Loucy (cell line): ENCODE measurements around the gene SENP7.
"Not testable (repeated sequence)": the region's sequence is repeated elsewhere in the genome, so short reads cannot be mapped to it uniquely, and the experiment has no call there.

Source experiments
- H2AFZ ChIP-seq: fragments of 200-600 bp; sonication (generic); 2 replicates; pipeline ENCODE4 v1.6.0; 2016; ENCODE audit warnings: antibody characterized with exemption, mild to moderate bottlenecking, low read length, moderate library complexity
- H3F3A ChIP-seq: fragments of 200-600 bp; 2 replicates; pipeline ENCODE4 v1.6.0; 2016; ENCODE audit warnings: antibody characterized with exemption, low read depth, mild to moderate bottlenecking
- H3K27me3 ChIP-seq: fragments of 200-600 bp; sonication (generic); 2 replicates; pipeline ENCODE4 v1.6.1; 2014; ENCODE audit warnings: low read length, mild to moderate bottlenecking; ENCODE audit not compliant: insufficient read depth, poor library complexity, severe bottlenecking
- H3K36me3 ChIP-seq: fragments of 200-600 bp; sonication (generic); 2 replicates; pipeline ENCODE4 v1.6.1; 2016; ENCODE audit warnings: low read length; ENCODE audit not compliant: insufficient read depth
- H3K4me1 ChIP-seq: fragments of 200-600 bp; sonication (generic); 2 replicates; pipeline ENCODE4 v1.5.1; 2014; ENCODE audit warnings: low read length, mild to moderate bottlenecking; ENCODE audit not compliant: insufficient read depth, poor library complexity, severe bottlenecking
- H3K4me2 ChIP-seq: fragments of 200-600 bp; sonication (generic); 2 replicates; pipeline ENCODE4 v1.6.0; 2014; ENCODE audit warnings: antibody characterized with exemption, low read length, low read depth, mild to moderate bottlenecking; ENCODE audit not compliant: poor library complexity, severe bottlenecking
- H3K4me3 ChIP-seq: fragments of 200-600 bp; sonication (generic); 2 replicates; pipeline ENCODE4 v1.5.1; 2014; ENCODE audit warnings: low read length, mild to moderate bottlenecking, mixed read lengths; ENCODE audit not compliant: poor library complexity, severe bottlenecking
- H3K79me2 ChIP-seq: fragments of 200-600 bp; sonication (generic); 2 replicates; pipeline ENCODE4 v1.6.1; 2014; ENCODE audit warnings: low read length; ENCODE audit not compliant: insufficient read depth
- H3K9ac ChIP-seq: fragments of 200-600 bp; sonication (generic); 2 replicates; pipeline ENCODE4 v1.6.0; 2014; ENCODE audit warnings: mild to moderate bottlenecking, low read depth, low read length, moderate library complexity; ENCODE audit not compliant: poor library complexity, severe bottlenecking
- H3K9me2 ChIP-seq: fragments of 200-600 bp; sonication (generic); replicated peaks from 2 replicates; pipeline ENCODE4 v1.6.1; 2016; ENCODE audit warnings: low read depth, low read length, mixed read lengths
- H3K9me3 ChIP-seq: fragments of 200-600 bp; sonication (generic); 2 replicates; pipeline ENCODE4 v1.6.1; 2014; ENCODE audit warnings: mild to moderate bottlenecking, antibody characterized with exemption, low read length, low read depth; ENCODE audit not compliant: insufficient read depth
- H4K20me1 ChIP-seq: fragments of 200-600 bp; sonication (generic); 2 replicates; pipeline ENCODE4 v1.6.0; 2014; ENCODE audit warnings: antibody characterized with exemption, low read length, mild to moderate bottlenecking; ENCODE audit not compliant: insufficient read depth, poor library complexity, severe bottlenecking
- EZH2phosphoT487 ChIP-seq: fragments of 200-600 bp; IDR thresholded peaks from 2 replicates; pipeline ENCODE4 v1.6.1; 2018; ENCODE audit warnings: antibody characterized with exemption, mild to moderate bottlenecking, moderate library complexity, borderline replicate concordance
- TF ChIP-seq, protein P1 (sequence below): fragments of 200-600 bp; sonication (generic); conservative IDR thresholded peaks from 2 replicates; pipeline ENCODE4 v1.5.1; 2014; ENCODE audit warnings: mild to moderate bottlenecking, antibody characterized with exemption, low read length

Gene SENP7

DNA sequence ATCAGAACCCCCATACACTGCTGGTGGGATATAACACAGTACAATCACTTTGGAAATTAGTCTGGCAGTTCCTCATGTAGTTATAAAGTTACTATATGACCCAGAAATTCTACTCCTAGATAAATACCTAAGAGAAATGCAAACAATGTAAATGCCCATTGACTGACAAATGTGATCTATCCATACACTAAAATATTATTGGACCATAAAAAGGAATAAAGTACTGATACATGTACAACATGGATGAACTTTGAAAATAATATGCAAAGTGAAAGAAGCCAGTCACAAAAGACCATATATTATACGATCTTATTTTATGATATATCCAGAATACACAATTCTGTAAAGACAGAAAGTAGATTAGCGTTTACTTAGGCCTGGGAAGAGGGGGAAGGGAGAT lies 200.5 kb downstream of the SENP7 start:
- Histone ChIP-seq H3K4me2 (no peak overlapping the region), H4K20me1 (no peaks in the 10 kb centered on the region), H2AFZ (no peak overlapping the region), H3K9me2 (no peaks in the 10 kb centered on the region), H3K9ac (no peak overlapping the region), H3K36me3 (no peaks in the 10 kb centered on the region), H3K4me1 (no peaks in the 10 kb centered on the region), H3F3A (no peaks in the 10 kb centered on the region), H3K4me3 (no peak overlapping the region), H3K79me2 (no peaks in the 10 kb centered on the region), H3K9me3 (peaks cover 11% of the 10 kb centered on the region; the same call in 1 of the 2 replicates), H3K27me3 (no peaks in the 10 kb centered on the region)
- no peak for TF ChIP-seq EZH2phosphoT487
- TF ChIP-seq, protein P1, sequence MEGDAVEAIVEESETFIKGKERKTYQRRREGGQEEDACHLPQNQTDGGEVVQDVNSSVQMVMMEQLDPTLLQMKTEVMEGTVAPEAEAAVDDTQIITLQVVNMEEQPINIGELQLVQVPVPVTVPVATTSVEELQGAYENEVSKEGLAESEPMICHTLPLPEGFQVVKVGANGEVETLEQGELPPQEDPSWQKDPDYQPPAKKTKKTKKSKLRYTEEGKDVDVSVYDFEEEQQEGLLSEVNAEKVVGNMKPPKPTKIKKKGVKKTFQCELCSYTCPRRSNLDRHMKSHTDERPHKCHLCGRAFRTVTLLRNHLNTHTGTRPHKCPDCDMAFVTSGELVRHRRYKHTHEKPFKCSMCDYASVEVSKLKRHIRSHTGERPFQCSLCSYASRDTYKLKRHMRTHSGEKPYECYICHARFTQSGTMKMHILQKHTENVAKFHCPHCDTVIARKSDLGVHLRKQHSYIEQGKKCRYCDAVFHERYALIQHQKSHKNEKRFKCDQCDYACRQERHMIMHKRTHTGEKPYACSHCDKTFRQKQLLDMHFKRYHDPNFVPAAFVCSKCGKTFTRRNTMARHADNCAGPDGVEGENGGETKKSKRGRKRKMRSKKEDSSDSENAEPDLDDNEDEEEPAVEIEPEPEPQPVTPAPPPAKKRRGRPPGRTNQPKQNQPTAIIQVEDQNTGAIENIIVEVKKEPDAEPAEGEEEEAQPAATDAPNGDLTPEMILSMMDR = no peak

DNA sequence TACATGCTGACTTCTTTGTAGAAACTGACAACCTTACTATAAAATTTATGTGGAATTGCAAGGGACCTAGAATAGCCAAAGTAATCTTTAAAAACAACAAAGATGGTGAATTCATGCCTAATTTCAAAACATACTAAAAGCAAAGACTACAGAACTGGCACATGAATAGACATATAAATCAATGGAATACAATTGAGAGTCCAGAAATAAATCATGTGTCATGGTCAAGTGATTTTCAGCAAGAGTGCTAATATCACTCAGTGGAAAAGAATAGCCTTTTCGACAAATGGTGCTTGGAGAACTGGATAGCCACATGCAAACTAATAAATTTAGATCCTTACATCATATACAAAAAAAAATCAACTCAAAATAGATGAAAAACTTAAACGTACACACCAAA lies 201.3 kb downstream of the SENP7 start:
- Histone ChIP-seq H3K9me3 (peaks cover 11% of the 10 kb centered on the region; the same call in 1 of the 2 replicates), H3K4me2 (no peak overlapping the region), H3K4me3 (no peak overlapping the region), H3K9me2 (no peaks in the 10 kb centered on the region), H3K27me3 (no peaks in the 10 kb centered on the region), H2AFZ (no peak overlapping the region), H3K4me1 (no peaks in the 10 kb centered on the region), H4K20me1 (no peaks in the 10 kb centered on the region), H3K36me3 (no peaks in the 10 kb centered on the region), H3K79me2 (no peaks in the 10 kb centered on the region), H3F3A (no peaks in the 10 kb centered on the region), H3K9ac (no peak overlapping the region)
- TF ChIP-seq EZH2phosphoT487 = no peak
- TF ChIP-seq, protein P1 = no peak

DNA sequence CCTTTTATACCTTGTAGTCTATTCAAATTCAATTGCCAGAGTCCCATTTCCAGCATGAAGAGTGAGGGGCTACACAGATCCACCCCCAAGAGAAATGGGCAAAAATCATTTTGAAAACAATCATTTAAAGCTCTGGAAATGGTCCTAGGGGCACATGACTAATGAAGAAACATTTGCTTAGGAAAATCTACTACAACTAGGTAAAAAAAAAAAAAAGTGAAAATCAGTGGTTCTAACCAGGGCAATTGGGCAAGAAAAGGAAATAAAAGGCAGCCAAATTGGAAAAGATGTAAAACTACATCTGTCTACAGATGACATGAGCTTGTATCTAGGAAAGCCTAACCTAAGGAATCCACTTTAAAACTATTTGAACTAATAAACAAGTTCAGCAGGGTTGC lies 202.0 kb downstream of the SENP7 start:
- no peaks in the 10 kb centered on the region for H3K9me2 ChIP-seq
- H3K9ac ChIP-seq = no peak overlapping the region
- no peaks in the 10 kb centered on the region for H3K4me1 ChIP-seq
- H3K36me3 ChIP-seq = no peaks in the 10 kb centered on the region
- H3F3A ChIP-seq = no peaks in the 10 kb centered on the region
- no peaks in the 10 kb centered on the region for H3K79me2 ChIP-seq
- no peaks in the 10 kb centered on the region for H3K27me3 ChIP-seq
- H3K4me3 ChIP-seq = no peak overlapping the region
- no peak overlapping the region for H3K4me2 ChIP-seq
- TF ChIP-seq EZH2phosphoT487 = no peak
- TF ChIP-seq, protein P1 = no peak
- H4K20me1 ChIP-seq = no peaks in the 10 kb centered on the region
- peaks cover 11% of the 10 kb centered on the region; the same call in 1 of the 2 replicates for H3K9me3 ChIP-seq
- no peak overlapping the region for H2AFZ ChIP-seq

DNA sequence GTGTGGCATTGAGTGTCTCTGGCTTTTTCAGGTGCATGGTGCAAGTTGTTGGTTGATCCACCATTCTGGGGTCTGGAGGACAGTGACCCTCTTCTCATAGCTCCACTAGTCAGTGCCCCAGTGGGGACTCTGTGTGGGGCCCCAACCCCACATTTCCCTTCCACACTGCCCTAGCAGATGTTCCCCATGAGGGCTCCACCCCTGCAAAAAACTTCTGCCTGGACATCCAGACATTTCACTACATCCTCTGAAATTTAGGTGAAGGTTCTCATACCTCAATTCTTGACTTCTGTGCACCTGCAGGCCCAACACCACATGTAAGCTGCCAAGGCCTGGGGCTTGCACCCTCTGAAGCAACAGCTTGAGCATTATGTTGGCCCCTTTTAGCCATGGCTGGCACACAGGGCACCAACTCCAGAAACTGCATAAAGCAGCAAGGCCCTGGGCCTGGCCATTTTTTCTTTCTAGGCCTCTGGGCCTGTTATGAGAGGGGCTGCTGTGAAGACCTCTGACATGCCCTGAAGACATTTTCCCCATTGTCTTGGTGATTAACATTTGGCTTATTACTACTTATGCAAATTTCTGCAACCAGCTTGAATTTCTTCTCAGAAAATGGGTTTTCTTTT lies 204.8 kb downstream of the SENP7 start:
- H3K36me3 ChIP-seq, H3K4me2 ChIP-seq, H3K9ac ChIP-seq, H3F3A ChIP-seq, H2AFZ ChIP-seq, H3K79me2 ChIP-seq, H3K4me1 ChIP-seq, H3K9me2 ChIP-seq, H3K4me3 ChIP-seq, H3K27me3 ChIP-seq, H4K20me1 ChIP-seq: not testable (repeated sequence)
- H3K9me3 ChIP-seq = peaks cover 11% of the 10 kb centered on the region; the same call in 1 of the 2 replicates
